Smooth muscle cell of bladder (primary cell): Measurements from ENCODE around the gene VKORC1L1. TPM values are rescaled to one million over a fixed set of nuclear protein-coding genes. Genes with fewer than 3 reads are reported as not detected.

Experiments
- total RNA-seq: library from RNA; depleted of rRNA; stranded (reverse); fragments of >200 nt; gene quantifications from 2 replicates; pipeline ENCODE4 v1.2.3, GENCODE V29; 2014

VKORC1L1 gene
- total RNA-seq = 9.0 and 12.6 TPM in 2 replicates

DNA sequence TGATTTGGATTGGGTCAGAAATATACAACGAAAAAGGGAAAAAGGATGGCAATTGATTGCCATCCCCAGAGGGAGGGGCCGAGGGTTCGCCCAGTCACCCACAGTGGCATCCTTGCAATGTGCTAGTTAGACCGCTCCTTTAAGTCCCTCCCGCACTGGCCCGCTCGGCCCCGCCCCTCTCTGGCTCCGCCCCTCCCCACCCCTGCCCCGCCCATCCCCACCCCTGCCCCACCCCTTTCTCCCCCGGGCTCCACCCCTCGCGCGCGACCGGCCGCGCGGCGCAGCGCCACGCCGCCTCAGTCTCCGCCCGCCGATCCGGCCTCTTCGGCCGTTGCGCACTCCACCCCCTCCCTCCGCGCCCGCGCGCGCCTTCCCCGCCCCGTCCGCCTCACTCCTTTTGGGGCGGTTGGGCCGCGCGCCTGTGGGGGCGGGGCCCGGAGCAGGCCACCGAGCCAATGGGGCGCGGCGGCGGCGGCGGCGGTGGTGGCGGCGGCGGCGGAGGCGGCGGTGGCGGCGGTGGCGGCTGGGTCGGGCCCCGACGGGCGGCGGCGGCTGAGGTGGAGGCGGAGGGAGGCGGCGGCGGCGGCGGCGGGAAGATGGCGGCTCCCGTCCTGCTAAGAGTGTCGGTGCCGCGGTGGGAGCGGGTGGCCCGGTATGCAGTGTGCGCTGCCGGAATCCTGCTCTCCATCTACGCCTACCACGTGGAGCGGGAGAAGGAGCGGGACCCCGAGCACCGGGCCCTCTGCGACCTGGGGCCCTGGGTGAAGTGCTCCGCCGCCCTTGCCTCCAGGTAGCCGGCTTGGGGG is at the start of gene VKORC1L1:
VKORC1L1 (plus strand) TSS at position 299 of the 806 bp plus-strand sequence; CDS start at position 597, 298 bp downstream.

GRCh38 chr7:65981965-65982792 is 109.3 kb downstream of the VKORC1L1 start, which contains the start of gene GUSB:
Gene GUSB, minus strand, starts transcription at chr7:65982213. Its CDS starts 30 bp downstream, at chr7:65982183.

Other genes with a start within 250 kb of the VKORC1L1 start
- gene GUSB, start 109.1 kb downstream of the VKORC1L1 start, total RNA-seq = 12.6 and 15.8 TPM in 2 replicates
- gene ASL, start 202.7 kb downstream of the VKORC1L1 start, total RNA-seq = 28.0 and 44.1 TPM in 2 replicates
- 26.3 and 27.9 TPM in 2 replicates for gene CRCP, start 241.8 kb downstream of the VKORC1L1 start, total RNA-seq